HG03097 (cell line): Measurements from ENCODE around the gene IGFN1.
"Not testable (repeated sequence)": the region's sequence is repeated elsewhere in the genome, so short reads cannot be mapped to it uniquely, and the experiment has no call there.

Source experiments
- ATAC-seq: cut with Tn5 transposase; IDR thresholded peaks from one replicate; pipeline ENCODE4 v1.9.1; 2021; ENCODE audit not compliant: unreplicated experiment, low FRiP score

Gene IGFN1

DNA sequence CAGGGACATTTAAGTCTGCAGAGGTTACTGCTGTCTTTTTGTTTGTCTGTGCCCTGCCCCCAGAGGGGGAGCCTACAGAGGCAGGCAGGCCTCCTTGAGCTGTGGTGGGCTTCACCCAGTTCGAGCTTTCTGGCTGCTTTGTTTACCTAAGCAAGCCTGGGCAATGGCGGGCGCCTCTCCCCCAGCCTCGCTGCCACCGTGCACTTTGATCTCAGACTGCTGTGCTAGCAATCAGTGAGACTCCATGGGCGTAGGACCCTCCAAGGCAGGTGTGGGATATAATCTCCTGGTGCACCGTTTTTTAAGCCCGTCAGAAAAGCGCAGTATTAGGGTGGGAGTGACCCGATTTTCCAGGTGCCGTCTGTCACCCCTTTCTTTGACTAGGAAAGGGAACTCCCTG, 49.0 kb downstream of the IGFN1 start:
- ATAC-seq = not testable (repeated sequence)

DNA sequence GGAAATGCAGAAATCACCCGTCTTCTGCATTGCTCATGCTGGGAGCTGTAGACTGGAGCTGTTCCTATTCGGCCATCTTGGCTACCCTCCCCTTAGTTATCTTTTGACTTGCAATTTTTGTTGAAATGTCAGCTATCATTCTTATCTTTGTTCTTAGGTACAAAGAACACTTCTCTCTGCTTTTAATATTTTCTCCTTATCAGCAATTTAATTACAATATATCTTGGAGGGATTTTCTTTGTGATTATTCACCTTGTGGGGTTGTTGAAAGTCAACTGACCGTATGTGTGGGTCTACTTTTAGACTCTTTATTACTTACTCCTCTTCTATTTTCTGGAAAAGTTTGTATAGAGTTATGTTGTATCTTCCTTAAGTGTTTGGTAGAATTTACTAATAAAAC, 49.5 kb downstream of the IGFN1 start:
- no peak for ATAC-seq

DNA sequence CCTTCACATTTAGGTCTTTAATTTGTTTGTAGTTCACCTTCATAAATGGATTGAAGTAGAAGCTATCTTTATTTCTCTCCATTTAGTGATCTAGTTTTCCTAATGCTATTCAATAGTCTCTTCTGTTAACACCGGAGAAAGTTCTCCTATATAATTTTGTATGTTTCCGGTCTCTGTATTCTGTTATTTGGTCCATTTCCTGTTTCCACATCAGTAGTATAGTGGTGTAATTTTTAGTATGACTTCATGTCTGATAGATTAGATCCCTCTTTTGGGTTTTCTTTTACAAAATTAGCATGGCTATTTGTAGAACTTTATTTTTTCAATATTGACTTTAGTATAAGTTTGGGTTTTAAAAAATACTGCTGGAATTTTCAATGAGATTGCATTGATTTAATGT, 51.1 kb downstream of the IGFN1 start:
- no peak for ATAC-seq

DNA sequence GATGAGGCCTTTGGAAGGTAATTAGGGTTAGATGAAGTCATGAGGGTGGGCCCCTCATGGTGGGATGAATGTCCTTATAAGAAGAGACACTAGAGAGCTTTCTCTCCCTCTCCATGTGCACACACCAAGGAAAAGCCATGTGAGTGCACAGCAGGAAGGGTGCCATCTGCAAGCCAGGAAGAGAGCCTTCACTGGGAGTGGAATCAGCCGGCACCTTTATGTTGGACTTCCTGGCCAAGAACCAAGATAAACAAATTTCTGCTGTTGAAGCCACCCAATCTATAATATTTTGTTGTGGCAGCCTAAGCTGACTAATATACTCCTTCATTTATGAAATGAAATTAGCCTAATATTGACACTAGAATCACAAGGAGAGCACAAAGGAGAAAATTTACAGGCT, 54.5 kb downstream of the IGFN1 start:
- no peak for ATAC-seq

DNA sequence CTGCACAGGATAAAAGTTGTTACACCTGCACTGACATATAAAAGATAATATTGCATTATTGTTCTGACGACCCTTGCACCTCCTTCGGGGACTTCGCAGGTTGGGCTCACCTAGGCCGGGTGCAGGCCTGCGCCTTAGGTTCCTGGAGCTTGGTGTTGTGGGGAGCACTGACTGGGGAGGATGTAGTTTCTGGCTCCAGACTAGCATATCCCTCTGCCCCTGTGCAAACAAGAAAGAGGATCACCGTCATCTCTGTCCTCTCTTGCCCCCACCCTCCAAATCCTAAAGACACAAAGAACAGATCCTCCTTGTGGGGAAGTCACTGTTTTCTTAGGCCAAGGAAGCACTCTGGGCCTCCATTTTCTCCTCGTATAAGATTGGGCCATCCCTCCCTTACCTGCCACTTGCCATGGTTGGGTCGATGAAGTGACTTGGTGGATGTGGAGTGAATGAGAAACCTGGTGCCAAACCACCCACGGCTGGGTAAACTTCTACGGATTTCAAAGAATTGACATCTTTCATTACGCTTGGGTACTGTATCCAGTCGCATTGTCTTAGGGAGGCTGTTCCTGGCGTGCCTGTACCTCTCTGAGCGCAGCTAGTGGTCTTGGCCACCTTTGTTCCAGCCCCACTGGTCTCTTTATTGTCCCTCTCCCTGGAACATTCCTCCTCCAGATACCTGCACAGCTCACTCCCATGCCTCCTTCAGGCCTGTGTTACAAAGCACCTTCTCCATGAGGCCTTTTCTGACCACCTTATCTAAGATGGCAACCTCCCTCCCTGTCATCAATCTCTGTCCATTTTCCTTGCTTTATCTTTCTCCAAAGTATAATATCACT, 58.3 kb downstream of the IGFN1 start:
- ATAC-seq = no peak

DNA sequence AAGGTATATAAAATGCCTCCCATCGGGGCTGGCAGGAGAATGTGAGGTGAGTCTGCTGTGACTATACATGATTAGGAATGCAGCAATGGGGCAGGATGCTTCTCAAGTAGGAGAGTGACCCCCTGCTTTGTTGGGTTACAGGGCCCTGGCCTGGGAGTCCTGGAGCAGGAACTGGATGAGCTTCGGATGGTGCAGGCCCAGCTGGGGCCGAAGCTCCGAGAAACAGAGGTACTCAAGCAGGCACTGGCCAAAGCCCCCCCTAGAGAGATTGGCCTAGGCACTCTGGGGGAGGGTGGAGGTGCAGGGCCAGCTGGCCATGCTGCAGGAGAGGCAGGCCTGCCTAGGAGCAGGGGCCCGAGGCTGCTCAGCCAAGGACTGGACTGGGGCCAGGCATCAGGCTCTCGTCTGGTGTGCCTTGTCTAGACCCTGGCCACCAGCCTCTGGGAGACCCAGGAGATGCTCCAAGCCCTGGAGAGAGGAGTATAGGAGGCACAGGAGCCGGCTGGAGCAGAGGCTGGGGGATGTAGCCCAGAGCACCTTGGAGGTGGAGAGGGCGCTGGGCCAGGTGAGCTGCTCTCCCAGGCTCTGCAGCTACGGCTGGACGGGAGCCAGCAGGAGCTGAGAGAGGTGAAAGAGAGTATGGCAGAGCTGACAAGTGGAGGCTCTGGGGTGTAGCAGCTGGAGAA, 59.8 kb downstream of the IGFN1 start:
- no peak for ATAC-seq

DNA sequence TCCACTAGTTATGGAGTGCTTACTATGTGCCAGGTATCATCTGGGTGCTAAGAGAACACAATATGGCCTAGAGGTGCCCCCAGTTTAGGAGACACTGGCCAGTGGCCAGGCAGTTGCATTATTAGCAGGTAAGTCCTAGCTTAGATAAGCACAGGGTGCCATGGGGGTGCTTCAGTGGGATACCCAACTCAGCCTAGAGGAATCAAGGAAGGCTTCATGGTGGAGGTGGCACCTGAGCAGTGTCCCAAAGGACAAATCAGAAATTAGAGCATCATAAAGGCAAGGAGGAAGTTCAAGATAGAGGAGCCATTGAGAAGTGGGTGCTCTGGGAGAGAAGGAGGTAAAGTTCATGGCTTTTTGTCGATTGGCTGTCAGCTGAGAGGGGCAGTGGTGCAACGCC, 60.8 kb downstream of the IGFN1 start:
- no peak for ATAC-seq

DNA sequence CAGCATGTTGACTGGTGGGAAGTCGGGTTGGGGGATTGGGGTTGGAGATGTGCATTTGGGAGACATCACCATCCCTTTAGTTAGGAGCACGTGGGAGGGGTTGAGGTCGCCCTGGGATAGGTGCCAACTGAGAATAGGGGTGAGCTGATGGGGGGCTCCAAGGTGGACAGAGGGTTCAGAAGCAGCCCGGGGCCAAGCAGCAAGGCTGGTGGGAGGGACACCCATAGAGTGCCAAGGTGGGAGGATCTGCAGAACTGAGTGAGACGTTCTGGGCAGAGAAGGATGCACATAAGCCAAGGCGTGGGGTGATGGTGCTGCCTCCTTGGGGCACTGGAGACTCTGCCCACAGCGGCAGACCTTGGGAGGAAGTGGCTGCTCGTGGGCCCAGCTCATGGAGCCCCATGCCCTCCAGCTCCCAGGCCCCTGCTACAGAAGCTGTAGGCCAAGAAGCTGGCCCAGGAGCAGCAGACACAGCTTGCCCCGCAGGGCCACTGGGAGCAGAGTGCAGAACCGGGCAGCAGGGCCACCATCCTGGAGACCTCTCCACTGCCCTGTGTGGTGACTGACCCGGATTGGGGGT, 61.3 kb downstream of the IGFN1 start:
- no peak for ATAC-seq

DNA sequence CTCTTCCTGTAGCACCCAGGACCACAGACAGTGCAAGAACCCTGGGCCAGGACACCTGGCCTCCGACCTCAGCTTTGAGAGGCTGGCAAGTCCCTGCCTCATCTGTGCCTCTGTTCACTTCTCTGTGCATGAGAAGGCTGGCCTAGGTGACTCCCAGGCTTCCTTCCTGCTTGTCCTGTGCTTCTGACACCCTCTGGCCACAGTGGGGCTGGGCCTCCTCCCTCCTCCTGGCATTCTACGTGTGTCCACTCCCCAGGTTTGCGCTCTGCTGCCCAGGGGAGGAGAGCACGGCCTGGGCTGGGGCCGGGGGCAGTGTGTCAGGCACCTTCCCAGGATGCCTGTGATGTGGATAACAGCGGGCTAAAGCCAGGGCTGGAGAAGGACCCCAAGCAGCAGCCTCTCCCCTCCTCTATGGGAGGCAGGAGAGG, 62.3 kb downstream of the IGFN1 start:
- no peak for ATAC-seq

DNA sequence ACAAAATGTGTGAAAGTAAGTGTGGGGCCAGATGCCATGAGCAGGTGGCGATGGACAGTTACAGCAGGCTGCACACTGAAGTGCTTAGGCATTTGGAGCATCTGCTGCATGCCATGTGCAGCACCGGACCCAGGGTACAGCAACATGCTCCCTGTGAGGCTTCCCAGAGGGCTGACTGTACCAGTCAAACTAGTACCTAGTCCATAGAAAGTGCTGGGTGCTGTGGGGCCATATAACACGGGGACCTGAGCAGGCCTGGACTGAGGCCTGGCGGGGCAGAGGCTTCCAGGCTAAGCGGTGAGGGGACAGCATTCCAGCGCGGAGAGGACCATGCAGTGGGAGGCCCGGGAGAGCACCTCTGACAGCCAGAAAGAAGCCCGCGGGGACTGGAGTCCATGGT, 62.8 kb downstream of the IGFN1 start:
- ATAC-seq = no peak

DNA sequence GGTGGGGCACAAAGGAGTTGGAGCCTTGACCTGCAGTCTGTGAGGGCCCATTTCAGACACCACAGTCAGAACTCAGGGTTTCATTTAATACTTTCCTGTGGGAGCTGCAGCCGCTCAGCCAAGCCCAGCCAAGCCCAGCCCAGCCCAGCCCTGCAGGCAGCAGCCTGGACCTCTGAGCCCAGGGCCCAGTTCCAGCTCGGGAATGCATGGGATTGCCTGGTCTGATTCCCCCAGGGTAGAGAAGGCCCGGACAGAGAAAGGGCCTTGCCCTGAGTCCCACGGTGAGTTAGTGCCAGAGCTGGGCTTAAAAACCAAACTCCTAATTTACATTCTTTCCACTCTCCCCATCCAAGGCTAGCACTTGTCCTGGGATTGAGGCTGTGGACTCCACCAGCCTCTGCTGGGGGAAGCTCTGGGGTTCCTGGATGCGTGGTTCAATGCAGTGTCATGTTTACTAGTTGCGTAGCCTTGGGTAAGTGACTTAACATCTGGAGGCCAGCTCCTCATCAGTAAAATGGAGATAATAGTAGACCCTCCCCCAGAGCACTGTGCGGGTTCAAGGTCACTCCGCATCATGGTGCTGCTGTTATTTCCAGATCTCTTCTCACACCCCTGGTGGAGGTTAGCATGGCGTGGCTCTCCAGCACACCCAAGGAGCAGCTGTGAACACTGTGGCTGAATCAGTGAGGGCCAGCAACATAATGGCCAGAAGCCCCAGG, 63.4 kb downstream of the IGFN1 start:
- no peak for ATAC-seq

DNA sequence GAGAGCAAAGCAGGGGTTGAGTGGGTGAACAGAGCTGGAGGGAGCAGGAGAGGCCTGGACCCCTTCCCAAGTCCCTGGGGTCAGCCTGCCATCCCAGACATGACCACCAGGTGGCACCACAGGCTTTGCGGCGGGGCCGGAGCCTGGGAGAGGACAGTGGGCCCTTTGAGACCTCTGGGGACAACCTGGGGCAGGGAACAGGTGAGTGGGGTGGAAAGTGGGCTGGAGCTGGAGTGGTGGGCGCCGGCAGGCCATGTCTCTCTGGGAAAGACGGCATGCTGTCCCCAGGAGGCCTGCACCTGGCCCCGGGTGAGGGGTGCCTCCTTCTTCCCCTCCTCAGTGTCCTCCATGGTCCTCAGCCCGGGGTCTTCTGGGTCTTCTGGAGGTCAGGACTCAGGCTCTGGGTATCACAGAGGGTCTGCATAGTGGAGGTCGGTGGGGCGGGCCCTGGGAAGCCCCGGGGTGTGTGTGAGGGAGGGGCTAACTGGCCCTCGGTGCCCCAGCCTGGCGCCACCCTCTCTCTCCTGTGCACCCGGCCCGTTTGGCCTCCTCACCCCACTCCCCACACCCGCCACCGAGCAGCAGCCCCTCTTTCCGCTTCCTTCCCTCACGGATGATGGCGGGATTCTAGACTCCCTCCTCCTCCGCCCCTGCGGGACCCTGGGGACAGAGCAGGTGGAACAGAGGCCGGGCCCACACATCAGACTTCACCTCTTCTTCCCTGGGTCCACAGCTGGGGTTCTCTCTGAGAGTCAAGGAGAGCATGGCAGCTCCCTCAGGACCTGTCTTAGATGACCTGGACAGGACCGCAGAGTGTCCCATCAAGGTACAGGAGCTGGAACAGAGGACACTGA, 64.2 kb downstream of the IGFN1 start:
- no peak for ATAC-seq

DNA sequence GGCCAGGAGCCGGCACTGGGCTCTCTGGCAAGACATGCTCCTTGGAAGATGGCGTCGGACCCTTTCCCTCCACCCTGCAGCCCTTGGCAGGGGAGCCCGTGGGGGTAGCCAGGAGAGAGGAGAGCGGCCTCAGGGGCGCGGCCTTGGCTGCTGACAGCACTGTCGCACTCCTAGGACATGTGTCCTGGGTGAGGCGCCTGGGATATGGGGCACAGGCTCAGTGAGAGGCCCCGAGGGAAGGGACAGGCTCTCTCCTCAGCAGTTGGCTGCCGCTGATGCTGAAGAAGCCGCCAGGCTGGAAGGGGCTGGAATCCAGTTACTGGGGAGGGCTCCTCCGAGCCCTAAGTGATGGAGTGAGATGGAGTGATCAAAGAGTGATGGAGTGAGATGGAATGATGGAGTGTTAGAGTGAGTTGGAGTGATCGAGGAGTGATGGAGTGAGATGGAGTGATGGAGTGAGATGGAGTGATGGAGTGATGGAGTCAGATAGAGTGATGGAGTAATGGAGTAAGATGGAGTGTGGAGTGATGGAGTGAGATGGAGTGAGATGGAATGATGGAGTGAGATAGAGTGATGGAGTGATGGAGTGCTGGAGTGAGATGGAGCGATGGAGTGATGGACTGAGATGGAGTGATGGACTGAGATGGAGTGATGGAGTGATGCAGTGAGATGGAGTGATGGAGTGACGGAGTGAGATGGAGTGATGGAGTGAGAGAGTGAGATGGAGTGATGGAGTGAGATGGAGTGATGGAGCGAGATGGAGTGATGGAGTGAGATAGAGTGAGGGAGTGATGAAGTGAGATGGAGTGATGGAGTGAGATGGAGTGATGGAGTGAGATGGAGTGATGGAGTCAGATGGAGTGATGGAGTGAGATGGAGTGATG, 65.1 kb downstream of the IGFN1 start:
- no peak for ATAC-seq

DNA sequence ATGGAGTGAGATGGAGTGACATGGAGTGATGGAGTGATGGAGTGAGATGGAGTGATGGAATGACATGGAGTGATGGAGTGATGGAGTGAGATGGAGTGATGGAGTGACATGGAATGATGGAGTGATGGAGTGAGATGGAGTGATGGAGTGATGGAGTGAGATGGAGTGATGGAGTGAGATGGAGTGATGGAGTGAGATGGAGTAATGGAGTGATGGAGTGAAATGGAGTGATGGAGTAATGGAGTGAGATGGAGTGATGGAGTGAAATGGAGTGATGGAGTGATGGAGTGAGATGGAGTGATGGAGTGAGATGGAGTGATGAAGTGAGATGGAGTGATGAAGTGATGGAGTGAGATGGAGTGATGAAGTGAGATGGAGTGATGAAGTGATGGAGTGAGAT, 67.5 kb downstream of the IGFN1 start:
- ATAC-seq = not testable (repeated sequence)

DNA sequence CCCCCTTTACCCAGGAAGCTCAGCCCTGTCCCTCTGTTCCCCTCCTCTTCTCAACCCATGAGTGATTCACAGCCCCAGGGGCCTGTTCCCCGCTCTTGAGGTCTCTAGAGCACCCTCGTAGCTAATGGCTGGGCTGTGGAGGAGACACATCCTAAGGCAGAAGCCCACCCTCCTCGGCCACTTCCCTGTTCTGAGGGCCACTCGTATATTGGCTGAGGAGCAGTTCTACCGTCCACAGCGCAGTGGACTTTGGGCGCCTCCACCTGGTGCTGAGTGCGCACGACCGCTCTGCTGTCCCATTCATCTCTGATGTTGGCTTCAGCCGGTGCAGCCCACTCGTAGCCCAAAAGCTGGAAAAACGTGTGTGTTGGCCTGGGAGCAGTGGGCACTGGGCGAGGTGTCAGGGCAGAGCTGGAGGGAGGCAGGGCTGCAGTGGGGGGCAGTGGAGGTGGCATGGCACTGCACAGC, 68.2 kb downstream of the IGFN1 start:
- ATAC-seq = no peak

DNA sequence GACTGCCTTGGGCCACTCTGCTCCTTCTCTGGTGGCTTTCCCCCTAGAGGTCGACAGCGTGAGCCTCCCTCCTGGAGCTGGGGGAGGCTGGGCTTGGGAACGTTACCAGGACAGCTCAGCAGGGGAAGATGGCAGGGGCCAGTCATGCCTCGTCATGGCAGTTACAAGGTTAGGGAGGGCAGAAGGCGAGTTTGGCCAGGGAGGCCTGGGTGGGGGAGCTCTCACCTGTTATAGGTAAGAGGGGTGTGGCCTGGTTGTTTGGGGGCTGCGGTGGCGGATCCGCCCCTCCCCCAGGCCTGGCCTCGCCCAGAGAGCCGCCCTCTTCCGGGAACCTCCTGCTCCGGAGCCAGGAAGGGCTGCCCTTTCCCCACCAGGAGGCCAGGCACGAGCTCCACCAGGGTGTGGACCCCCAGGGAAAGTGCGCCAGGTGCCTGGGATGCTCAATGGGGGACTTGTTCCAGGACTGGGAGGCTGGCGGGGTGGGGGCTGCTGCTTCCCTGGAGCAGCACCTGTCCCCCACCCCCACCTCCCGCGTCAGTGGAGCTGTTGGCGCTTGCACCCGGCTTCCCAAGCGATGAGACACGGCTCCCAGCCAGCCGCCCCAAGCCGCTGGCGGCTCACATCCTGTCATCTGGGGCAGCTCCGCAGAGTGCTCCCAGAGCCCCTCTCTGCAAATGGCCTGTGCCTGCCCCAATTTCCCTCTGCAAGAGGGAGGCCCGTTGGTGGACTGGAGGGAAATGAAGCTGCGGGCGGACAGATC, 69.0 kb downstream of the IGFN1 start:
- no peak for ATAC-seq

DNA sequence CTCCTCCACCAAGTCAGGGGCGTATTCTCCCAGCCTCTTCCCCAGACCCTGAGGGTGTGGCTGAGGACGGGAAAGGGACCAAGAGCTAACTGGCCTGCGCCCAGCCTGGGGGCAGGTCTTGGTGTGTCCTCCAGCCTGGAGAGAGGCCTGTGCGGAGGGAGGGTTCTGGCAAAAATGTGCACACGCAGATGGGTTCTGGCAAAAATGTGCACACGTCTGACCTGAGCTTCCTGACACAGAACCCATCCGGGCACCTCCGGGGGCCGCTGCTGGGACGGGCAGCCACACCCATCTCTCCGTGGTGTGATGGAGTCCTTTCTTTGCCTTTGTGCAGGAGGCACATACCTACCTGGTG, 69.6 kb downstream of the IGFN1 start:
- ATAC-seq = no peak

DNA sequence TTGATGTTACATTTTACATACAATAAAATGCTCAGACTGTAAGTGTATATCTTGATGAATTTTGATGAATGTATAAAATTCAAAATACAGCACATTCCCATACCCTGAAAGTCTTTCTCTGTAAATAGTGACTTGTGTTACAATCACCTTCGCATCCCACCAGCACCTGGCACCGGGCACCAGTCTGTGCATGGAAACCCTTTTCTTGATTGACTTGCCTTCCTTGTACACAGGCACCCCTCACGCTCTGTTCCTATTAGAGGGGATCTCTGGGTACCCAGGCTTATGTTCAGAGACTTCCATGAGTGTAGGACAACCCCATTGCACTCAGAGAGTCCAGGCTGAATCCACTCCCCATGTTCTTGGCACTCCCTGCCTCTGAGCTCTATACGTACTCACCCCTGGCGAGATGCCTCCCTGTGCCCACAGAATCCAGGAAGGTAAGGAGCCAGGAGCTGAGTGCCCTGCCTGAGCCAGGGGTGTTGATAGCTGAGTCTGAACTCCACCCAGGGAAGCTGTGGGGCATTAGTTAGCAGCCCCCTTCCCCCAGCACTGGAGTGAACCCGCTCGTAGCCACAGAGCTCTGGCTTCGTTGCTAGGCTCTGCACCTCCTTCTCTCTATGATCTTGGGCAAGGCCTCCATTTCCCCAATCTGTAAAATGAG, 70.2 kb downstream of the IGFN1 start:
- no peak for ATAC-seq
